Uterus (tissue), 4 donors: Measurements from ENCODE around the gene TMEM186. TPM values are rescaled to one million over a fixed set of nuclear protein-coding genes. Genes with fewer than 3 reads are reported as not detected.
"Not testable (repeated sequence)": the region's sequence is repeated elsewhere in the genome, so short reads cannot be mapped to it uniquely, and the experiment has no call there.

ENCODE experiments used
- DNase-seq, 2 donors: peaks; one replicate each; pipeline ENCODE4 v3.0.0-alpha.2; 2019 to 2020
- H3K27ac ChIP-seq, 2 donors: fragments of 200-600 bp; sonication (generic); 1 replicate in 1 of 2; 2 replicates in 1 of 2; pipeline ENCODE4 v1.5.1; 2016 to 2018
- H3K27me3 ChIP-seq, 2 donors: fragments of 200-600 bp; sonication (generic); one replicate each; pipeline ENCODE4 v1.5.1; 2018 to 2019; ENCODE audit warnings: control low read depth in 1 of 2
- H3K36me3 ChIP-seq, 2 donors: fragments of 200-600 bp; sonication (generic); one replicate each; pipeline ENCODE4 v1.5.1; 2019; ENCODE audit warnings: control low read depth in 1 of 2
- H3K4me1 ChIP-seq, 2 donors: fragments of 200-600 bp; sonication (generic); one replicate each; pipeline ENCODE4 v1.5.1; 2018 to 2019; ENCODE audit warnings: control low read depth in 1 of 2
- H3K4me3 ChIP-seq, 2 donors: fragments of 200-600 bp; sonication (generic); 1 replicate in 1 of 2; 2 replicates in 1 of 2; pipeline ENCODE4 v1.5.1; 2018 to 2019; ENCODE audit warnings: mild to moderate bottlenecking in 1 of 2
- H3K9me3 ChIP-seq, 2 donors: fragments of 200-600 bp; sonication (generic); one replicate each; pipeline ENCODE4 v1.5.1; 2019; ENCODE audit warnings: control low read depth in 1 of 2
- POLR2A ChIP-seq, 2 donors: fragments of 450-650 bp; IDR thresholded peaks; one replicate each; pipeline ENCODE4 v1.6.1; 2016; ENCODE audit warnings: antibody characterized with exemption in 2 of 2, mild to moderate bottlenecking in 1 of 2, moderate library complexity in 1 of 2
- intact Hi-C: fragments of 100-400 bp; cut with DNase I; formaldehyde crosslinking; loops from one replicate; pipeline ENCODE4 v1.15.1; 2023; ENCODE audit warnings: low total_unique reads
- total RNA-seq, 4 donors: library from RNA; depleted of rRNA in 3 of 4; stranded (reverse); fragments of >200 nt in 3 of 4; gene quantifications; one replicate each; pipeline versions ENCODE4 v1.1.0 to v1.2.4, GENCODE V29; 2014 to 2023
- TF ChIP-seq, protein P1 (sequence below), 4 experiments: fragments of 200-600 bp in 2 of 4; fragments of 450-650 bp in 2 of 4; sonication (generic) in 2 of 4; IDR thresholded peaks; one replicate each; pipeline ENCODE4 v1.5.1; 2016 to 2019; ENCODE audit warnings: antibody characterized with exemption in 4 of 4, mild to moderate bottlenecking in 2 of 4, moderate library complexity in 1 of 4
- donor health status: DM: yes; HTN: yes; CAD: no.

Gene TMEM186
- total RNA-seq, 4 donors from 2014 or later: 6.1 to 9.1 (median 8.3) TPM

DNA sequence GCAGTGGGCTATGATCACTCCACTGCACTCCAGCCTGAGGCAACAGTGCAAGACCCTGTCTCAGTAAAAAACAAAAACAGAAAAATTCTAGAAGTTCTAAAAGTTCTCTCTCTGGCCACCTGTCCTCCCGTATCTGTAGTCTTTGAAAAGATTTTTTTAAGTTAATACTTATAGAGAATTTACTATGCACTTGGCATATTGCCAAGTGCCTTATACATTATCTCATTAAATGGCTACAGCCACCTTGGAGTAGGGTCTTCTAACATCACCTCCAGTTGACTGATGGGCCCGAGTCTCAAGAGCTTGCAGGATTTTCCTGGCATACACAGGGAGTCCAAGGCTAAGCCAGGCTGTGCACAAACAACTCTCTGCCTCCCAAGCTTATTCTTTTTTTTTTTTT lies 44.7 kb downstream of the TMEM186 start:
- Histone ChIP-seq H3K36me3 (no peaks in the 10 kb centered on the region), H3K27ac (no peak overlapping the region), H3K9me3 (no peaks in the 10 kb centered on the region), H3K4me3 (no peak overlapping the region), H3K27me3 (no peaks in the 10 kb centered on the region), H3K4me1 (no peaks in the 10 kb centered on the region)
- intact Hi-C loops: no loop called here
- no peak for DNase-seq
- TF ChIP-seq, protein P1, sequence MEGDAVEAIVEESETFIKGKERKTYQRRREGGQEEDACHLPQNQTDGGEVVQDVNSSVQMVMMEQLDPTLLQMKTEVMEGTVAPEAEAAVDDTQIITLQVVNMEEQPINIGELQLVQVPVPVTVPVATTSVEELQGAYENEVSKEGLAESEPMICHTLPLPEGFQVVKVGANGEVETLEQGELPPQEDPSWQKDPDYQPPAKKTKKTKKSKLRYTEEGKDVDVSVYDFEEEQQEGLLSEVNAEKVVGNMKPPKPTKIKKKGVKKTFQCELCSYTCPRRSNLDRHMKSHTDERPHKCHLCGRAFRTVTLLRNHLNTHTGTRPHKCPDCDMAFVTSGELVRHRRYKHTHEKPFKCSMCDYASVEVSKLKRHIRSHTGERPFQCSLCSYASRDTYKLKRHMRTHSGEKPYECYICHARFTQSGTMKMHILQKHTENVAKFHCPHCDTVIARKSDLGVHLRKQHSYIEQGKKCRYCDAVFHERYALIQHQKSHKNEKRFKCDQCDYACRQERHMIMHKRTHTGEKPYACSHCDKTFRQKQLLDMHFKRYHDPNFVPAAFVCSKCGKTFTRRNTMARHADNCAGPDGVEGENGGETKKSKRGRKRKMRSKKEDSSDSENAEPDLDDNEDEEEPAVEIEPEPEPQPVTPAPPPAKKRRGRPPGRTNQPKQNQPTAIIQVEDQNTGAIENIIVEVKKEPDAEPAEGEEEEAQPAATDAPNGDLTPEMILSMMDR (IDR thresholded peaks at IDR 0.05): no peak
- no peak for TF ChIP-seq POLR2A (IDR thresholded peaks at IDR 0.05)

DNA sequence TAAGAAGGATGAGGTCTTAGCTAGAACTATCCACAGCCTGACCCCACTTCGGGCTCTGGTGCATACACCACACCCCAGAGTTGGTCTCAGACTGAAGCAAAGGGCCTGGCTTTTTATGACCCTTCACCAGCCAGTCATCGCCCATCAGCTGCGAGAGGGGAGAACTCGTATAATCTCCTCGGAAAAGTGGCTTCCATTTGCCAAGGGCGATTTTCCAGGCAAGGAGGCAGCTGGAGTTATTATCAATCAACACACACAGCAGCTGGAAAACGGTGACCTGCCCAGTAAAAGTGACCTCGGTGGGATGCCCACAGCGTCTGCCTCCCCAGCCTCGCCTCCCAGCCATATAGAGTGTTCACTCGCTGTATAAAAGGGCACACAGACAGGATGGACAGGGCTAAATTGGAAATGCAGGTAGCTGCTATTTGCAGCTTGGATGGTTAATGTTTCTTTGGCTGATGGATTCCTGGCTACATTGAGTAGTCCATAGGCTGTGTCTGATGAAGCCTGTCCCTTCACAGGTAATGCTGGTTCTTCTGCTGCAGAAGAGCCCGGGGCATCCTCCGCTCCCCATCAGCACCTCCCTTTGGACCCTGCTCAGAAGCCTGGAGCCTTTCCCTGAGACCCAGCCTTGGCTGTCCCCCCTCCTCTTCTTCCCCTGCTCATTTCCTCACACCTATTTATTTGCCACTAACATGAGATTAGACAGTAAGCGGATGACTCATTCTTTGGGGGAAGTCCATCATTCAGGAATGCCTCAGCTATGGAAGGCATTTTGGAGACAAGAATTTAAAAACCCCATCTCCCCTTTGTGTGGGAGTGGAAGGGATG lies 45.7 kb downstream of the TMEM186 start:
- DNase-seq: no peak
- intact Hi-C loops: no loop called here
- Histone ChIP-seq H3K27me3 (no peaks in the 10 kb centered on the region), H3K9me3 (no peaks in the 10 kb centered on the region), H3K4me3 (no peak overlapping the region), H3K27ac (no peak overlapping the region), H3K4me1 (no peaks in the 10 kb centered on the region), H3K36me3 (no peaks in the 10 kb centered on the region)
- TF ChIP-seq, protein P1 (IDR thresholded peaks at IDR 0.05): no peak
- TF ChIP-seq POLR2A (IDR thresholded peaks at IDR 0.05): no peak

DNA sequence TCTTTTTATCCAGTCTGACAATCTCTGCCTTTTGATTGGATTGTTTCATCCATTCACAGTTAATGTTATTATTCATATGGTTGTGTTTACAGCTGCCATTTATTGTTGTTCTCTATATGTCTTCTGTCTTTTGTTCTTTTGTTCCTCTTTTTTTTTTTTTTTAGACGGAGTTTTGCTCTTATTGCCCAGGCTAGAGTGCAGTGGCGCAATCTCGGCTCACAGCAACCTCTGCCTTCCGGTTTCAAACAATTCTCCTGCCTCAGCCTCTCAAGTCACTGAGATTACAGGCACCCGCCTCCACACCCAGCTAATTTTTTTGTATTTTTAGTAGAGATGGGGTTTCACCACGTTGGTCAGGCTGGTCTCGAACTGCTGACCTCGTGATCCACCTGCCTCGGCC lies 48.5 kb downstream of the TMEM186 start:
- H3K4me3 ChIP-seq, H3K9me3 ChIP-seq, H3K4me1 ChIP-seq, H3K27ac ChIP-seq, DNase-seq, H3K27me3 ChIP-seq, intact Hi-C loops, H3K36me3 ChIP-seq: not testable (repeated sequence)

Other genes with a start within 250 kb of the TMEM186 start
- gene TMEM114, start 207.1 kb downstream of the TMEM186 start, total RNA-seq: not detected
- 10 to 100 TPM; 20.2 to 70.3 (median 45.4) TPM for gene METTL22, start 175.9 kb downstream of the TMEM186 start, total RNA-seq
- gene ABAT, start 123.0 kb downstream of the TMEM186 start, total RNA-seq: 10 to 100 TPM in 1 of 4 donors, 1 to 10 TPM in 3; 1.0 to 11.0 (median 6.7) TPM
- gene PMM2, start 200 bp upstream of the TMEM186 start, total RNA-seq: 10 to 100 TPM; 19.0 to 41.6 (median 27.5) TPM
- gene CARHSP1, start 71.4 kb upstream of the TMEM186 start, total RNA-seq: 10 to 100 TPM; 20.0 to 79.2 (median 67.4) TPM
- not detected for gene LITAFD, start 84.7 kb upstream of the TMEM186 start, total RNA-seq
- 100 to 1,000 TPM in 2 of 4 donors, 10 to 100 TPM in 2; 20.9 to 223 (median 122) TPM for gene USP7, start 166.3 kb upstream of the TMEM186 start, total RNA-seq